ENCODE measurements around the gene PTCRA.
A peak's percentile ranks its signal among the peaks of the same experiment; 100 is the strongest.
"Not testable (repeated sequence)": the region's sequence is repeated elsewhere in the genome, so short reads cannot be mapped to it uniquely, and the experiment has no call there.

Gene PTCRA

GRCh38 chr6:42904467-42904866, 11.4 kb upstream of the PTCRA start:
- DNase-seq, result no peak

- no peak for DNase-seq
These were observed 8.5 kb upstream of the PTCRA start for GRCh38 chr6:42907336-42907735.

GRCh38 chr6:42909835-42910234, 6.0 kb upstream of the PTCRA start:
- DNase-seq, result no peak

GRCh38 chr6:42911171-42912021, 4.5 kb upstream of the PTCRA start:
- DNase-seq, result peak in 1 of 4 experiments; percentile 18

- no peak for DNase-seq
These were observed 1.3 kb upstream of the PTCRA start for GRCh38 chr6:42914546-42914945.

GRCh38 chr6:42916288-42916687, 435 bp downstream of the PTCRA start:
- DNase-seq, result no peak

- no peak for DNase-seq
These were observed 5.9 kb downstream of the PTCRA start for GRCh38 chr6:42921801-42922200.

GRCh38 chr6:42923666-42924065, 7.8 kb downstream of the PTCRA start:
- peak; percentile 44 to 87 (median 68) for DNase-seq

GRCh38 chr6:42925248-42925857, 9.5 kb downstream of the PTCRA start:
- DNase-seq, result no peak

- DNase-seq, result peak; percentile 97 to 98 (median 98)
These were observed 13.3 kb downstream of the PTCRA start, which contains the start of gene CNPY3 for GRCh38 chr6:42928986-42929820. Gene CNPY3, plus strand, starts transcription at chr6:42929480. Its CDS starts 91 bp downstream, at chr6:42929571.

- DNase-seq, result peak; percentile 86 to 94 (median 90)
These were observed 14.0 kb downstream of the PTCRA start for GRCh38 chr6:42929821-42930360.

GRCh38 chr6:42932412-42932811, 16.6 kb downstream of the PTCRA start:
- DNase-seq, result no peak

GRCh38 chr6:42933205-42933604, 17.4 kb downstream of the PTCRA start:
- DNase-seq, result peak; percentile 46 to 84 (median 68)

GRCh38 chr6:42935322-42935721, 19.5 kb downstream of the PTCRA start:
- no peak for DNase-seq

GRCh38 chr6:42936398-42936797, 20.5 kb downstream of the PTCRA start:
- DNase-seq, result no peak

GRCh38 chr6:42937548-42938427, 21.9 kb downstream of the PTCRA start:
- DNase-seq, result no peak

- DNase-seq, result no peak
These were observed 22.6 kb downstream of the PTCRA start for GRCh38 chr6:42938428-42938796.

- DNase-seq, result no peak
These were observed 23.3 kb downstream of the PTCRA start for GRCh38 chr6:42938987-42939809.

- DNase-seq, result no peak
These were observed 23.9 kb downstream of the PTCRA start for GRCh38 chr6:42939810-42940167.

- no peak for DNase-seq
These were observed 24.7 kb downstream of the PTCRA start for GRCh38 chr6:42940493-42941045.

GRCh38 chr6:42941356-42941755, 25.5 kb downstream of the PTCRA start:
- not testable (repeated sequence) for DNase-seq
